Mucosa of descending colon (tissue), 3 donors: ENCODE measurements around the gene ATG7. TPM values are rescaled to one million over a fixed set of nuclear protein-coding genes. Genes with fewer than 3 reads are reported as not detected.
"Not testable (repeated sequence)": the region's sequence is repeated elsewhere in the genome, so short reads cannot be mapped to it uniquely, and the experiment has no call there.

Source experiments
- ATAC-seq: fragments of 200-7000 bp; cut with Tn5 transposase; one replicate; pipeline ENCODE4 v1.9.1; 2020; ENCODE audit warnings: mild to moderate bottlenecking, moderate library complexity
- DNase-seq, 3 donors: peaks; one replicate each; pipeline ENCODE4 v3.0.0-alpha.2; 2020
- H3K36me3 ChIP-seq: fragments of 200-600 bp; one replicate; pipeline ENCODE4 v1.8.0; 2021; ENCODE audit warnings: low read depth, mild to moderate bottlenecking
- H3K4me1 ChIP-seq: fragments of 200-600 bp; one replicate; pipeline ENCODE4 v1.8.0; 2021; ENCODE audit warnings: low read depth, mild to moderate bottlenecking
- H3K4me3 ChIP-seq: fragments of 200-600 bp; one replicate; pipeline ENCODE4 v1.8.0; 2021; ENCODE audit warnings: mild to moderate bottlenecking
- H3K9me3 ChIP-seq: fragments of 200-600 bp; one replicate; pipeline ENCODE4 v1.8.0; 2021; ENCODE audit warnings: mild to moderate bottlenecking
- intact Hi-C, 2 donors: fragments of 100-400 bp; cut with DNase I in 1 of 2; cut with micrococcal nuclease in 1 of 2; formaldehyde crosslinking; loops; one replicate each; pipeline versions ENCODE4 v1.11.0 to v1.11.1; 2022; cut with DNase I, micrococcal nuclease
- total RNA-seq, 3 donors: library from RNA; stranded (reverse); fragmentation: NEBNext Ultra II Directional in 2 of 3; extraction: Animal tissue kit (Norgen Biotek cat#: 25700) in 2 of 3; gene quantifications; one replicate each; pipeline versions ENCODE4 v1.2.1 to v1.2.4, GENCODE V29; 2021 to 2023
- TF ChIP-seq, protein P1 (sequence below): fragments of 200-600 bp; IDR thresholded peaks from one replicate; pipeline ENCODE4 v1.8.0; 2022; ENCODE audit warnings: antibody characterized with exemption, mild to moderate bottlenecking
- donor health status: DM: no; HTN: no; CAD: no; lungs with moderate emphysema.
- donor health status: DM: no; HTN: no; CAD: no.
- donor health status: DM: no; HTN: yes; CAD: no.

The ATG7 gene
- total RNA-seq, 3 donors from 2014 or later = 40.4 to 49.6 (median 43.3) TPM

DNA sequence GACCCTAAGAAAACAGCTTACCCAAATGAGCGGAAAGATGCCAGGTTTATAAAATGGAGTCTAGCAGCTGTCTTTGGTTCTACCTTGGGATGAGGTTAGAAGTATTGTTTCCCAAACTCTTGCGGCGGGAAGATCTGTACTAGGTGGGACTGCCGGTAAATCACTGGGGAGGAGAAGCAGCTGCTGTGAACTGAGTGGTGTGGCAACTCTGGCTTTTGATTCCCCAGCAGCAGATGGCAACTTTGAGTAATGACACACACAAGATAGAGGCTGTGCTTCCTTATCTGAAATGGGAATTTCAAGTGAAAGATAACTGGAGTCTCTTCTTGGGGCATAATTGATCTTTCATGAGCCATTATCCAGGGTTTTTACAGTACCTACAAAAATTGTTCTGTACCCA is 184.9 kb downstream of the ATG7 start:
- DNase-seq = no peak
- H3K9me3 ChIP-seq = no peaks in the 10 kb centered on the region
- H3K4me1 ChIP-seq = no peaks in the 10 kb centered on the region
- TF ChIP-seq, protein P1, sequence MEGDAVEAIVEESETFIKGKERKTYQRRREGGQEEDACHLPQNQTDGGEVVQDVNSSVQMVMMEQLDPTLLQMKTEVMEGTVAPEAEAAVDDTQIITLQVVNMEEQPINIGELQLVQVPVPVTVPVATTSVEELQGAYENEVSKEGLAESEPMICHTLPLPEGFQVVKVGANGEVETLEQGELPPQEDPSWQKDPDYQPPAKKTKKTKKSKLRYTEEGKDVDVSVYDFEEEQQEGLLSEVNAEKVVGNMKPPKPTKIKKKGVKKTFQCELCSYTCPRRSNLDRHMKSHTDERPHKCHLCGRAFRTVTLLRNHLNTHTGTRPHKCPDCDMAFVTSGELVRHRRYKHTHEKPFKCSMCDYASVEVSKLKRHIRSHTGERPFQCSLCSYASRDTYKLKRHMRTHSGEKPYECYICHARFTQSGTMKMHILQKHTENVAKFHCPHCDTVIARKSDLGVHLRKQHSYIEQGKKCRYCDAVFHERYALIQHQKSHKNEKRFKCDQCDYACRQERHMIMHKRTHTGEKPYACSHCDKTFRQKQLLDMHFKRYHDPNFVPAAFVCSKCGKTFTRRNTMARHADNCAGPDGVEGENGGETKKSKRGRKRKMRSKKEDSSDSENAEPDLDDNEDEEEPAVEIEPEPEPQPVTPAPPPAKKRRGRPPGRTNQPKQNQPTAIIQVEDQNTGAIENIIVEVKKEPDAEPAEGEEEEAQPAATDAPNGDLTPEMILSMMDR = no peak
- no peak for ATAC-seq
- intact Hi-C loops = no loop called here
- H3K36me3 ChIP-seq = no peaks in the 10 kb centered on the region
- H3K4me3 ChIP-seq = no peak overlapping the region

- Histone ChIP-seq H3K36me3 (no peaks in the 10 kb centered on the region), H3K4me3 (no peak overlapping the region), H3K9me3 (no peaks in the 10 kb centered on the region), H3K4me1 (no peaks in the 10 kb centered on the region)
- TF ChIP-seq, protein P1 = no peak
- DNase-seq (no peak), ATAC-seq (no peak)
- intact Hi-C loops = no loop called here
These were observed 187.1 kb downstream of the ATG7 start for GRCh38 chr3:11459186-11459824.

- Histone ChIP-seq H3K4me1 (no peaks in the 10 kb centered on the region), H3K4me3 (no peak overlapping the region), H3K9me3 (no peaks in the 10 kb centered on the region), H3K36me3 (no peaks in the 10 kb centered on the region)
- ATAC-seq = no peak
- no peak for DNase-seq
- TF ChIP-seq, protein P1 = no peak
- intact Hi-C loops = no loop called here
These were observed 189.0 kb downstream of the ATG7 start for GRCh38 chr3:11461226-11461625.

- DNase-seq, H3K4me1 ChIP-seq, intact Hi-C loops, H3K36me3 ChIP-seq, H3K9me3 ChIP-seq, H3K4me3 ChIP-seq, ATAC-seq: not testable (repeated sequence)
These were observed 190.5 kb downstream of the ATG7 start for GRCh38 chr3:11462673-11463072.

DNA sequence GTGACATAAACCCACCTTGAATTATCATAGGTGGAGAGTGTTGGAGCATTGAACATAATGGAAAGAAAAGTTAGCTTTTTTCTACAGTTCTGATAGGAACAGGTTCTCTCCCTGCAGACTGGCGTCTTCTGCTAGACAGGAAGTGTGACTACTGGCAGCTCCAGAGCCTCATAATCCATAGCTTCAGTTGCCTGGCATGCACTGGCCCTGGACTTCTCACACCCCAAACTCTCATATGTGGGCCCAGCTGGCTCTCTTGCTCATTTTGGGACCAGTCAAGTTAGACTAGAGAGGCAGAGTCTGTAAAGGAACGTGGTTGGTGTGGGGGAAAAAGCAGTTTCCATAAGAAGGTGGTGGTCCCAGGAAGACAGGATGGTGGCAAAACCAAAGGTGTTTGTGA is 191.4 kb downstream of the ATG7 start:
- intact Hi-C loops = no loop called here
- Histone ChIP-seq H3K36me3 (no peaks in the 10 kb centered on the region), H3K4me1 (no peaks in the 10 kb centered on the region), H3K4me3 (no peak overlapping the region), H3K9me3 (no peaks in the 10 kb centered on the region)
- TF ChIP-seq, protein P1 = no peak
- DNase-seq = no peak
- ATAC-seq = no peak

GRCh38 chr3:11464356-11464755 is 192.2 kb downstream of the ATG7 start:
- ATAC-seq (no peak), DNase-seq (no peak)
- no peaks in the 10 kb centered on the region for H3K9me3 ChIP-seq
- intact Hi-C loops = no loop called here
- H3K36me3 ChIP-seq = no peaks in the 10 kb centered on the region
- H3K4me3 ChIP-seq = no peak overlapping the region
- H3K4me1 ChIP-seq = no peaks in the 10 kb centered on the region
- TF ChIP-seq, protein P1 = no peak
